PFSK-1 (cell line): ENCODE results near the gene LSS.

ENCODE experiments used
- FOXP2 ChIP-seq: optimal IDR thresholded peaks from 2 replicates; pipeline ENCODE3; 2011; ENCODE audit warnings: borderline replicate concordance, control low read depth, inconsistent platforms; ENCODE audit not compliant: insufficient read depth; ENCODE audit errors: extremely low read length, extremely low read depth
- POLR2AphosphoS5 ChIP-seq: IDR thresholded peaks from 2 replicates; pipeline ENCODE4 v1.6.1; 2012; ENCODE audit warnings: low read depth, mild to moderate bottlenecking, control low read depth, low read length, moderate library complexity
- REST ChIP-seq, 2 experiments: IDR thresholded peaks; 2 replicates each; pipeline versions ENCODE4 v1.6.1 to v1.8.0; 2011 to 2012; ENCODE audit warnings: low read depth in 2 of 2, low read length in 2 of 2, control low read depth in 1 of 2, inconsistent platforms in 1 of 2, mild to moderate bottlenecking in 1 of 2, moderate library complexity in 1 of 2; ENCODE audit not compliant: insufficient read depth in 1 of 2
- SIN3A ChIP-seq: IDR thresholded peaks from 2 replicates; pipeline ENCODE4 v1.6.1; 2012; ENCODE audit warnings: mild to moderate bottlenecking, low read length, moderate library complexity, borderline replicate concordance; ENCODE audit not compliant: insufficient read depth
- TAF1 ChIP-seq: IDR thresholded peaks from 2 replicates; pipeline ENCODE4 v1.6.1; 2012; ENCODE audit warnings: low read length, control low read depth, borderline replicate concordance; ENCODE audit not compliant: insufficient read depth

Gene LSS

DNA sequence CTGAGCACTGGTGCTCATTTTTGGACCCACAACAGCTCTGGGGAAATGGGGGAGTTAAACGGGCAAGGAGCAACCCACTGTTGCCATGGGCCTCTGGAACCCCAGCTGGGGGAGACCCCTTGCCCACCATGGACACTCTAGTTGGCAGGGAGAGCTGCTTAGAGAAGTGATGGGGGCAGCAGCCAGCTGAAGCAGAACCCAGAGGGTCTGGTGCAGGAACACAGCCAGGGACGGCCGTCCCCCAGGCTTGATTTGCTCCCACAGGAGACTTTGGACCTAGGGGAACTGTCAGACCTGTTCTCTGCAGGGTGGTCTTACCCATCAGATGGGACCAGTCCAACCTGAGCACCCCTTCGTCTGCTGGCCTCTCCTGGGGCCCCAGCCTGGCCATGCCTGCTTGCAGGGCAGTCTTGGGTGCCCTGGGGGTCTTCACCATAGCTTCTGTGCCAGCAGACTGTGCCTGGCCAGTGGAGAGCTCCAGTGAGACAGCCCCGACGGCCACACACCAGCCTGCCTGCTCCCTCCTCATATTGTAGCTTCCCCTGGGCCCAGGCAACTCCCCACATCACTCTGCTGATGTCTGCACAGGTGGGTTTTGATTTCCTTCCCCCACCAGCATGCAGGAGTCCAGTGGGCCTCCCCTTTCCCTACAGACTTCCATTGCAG is 55.6 kb downstream of the LSS start:
- TF ChIP-seq FOXP2 (no peak), TAF1 (no peak), POLR2AphosphoS5 (no peak), REST (IDR thresholded peaks at IDR 0.05; ENCODE audit: insufficient read depth in 1 of 2, low read depth in 2 of 2, low read length in 2 of 2) (no peak), SIN3A (no peak)

DNA sequence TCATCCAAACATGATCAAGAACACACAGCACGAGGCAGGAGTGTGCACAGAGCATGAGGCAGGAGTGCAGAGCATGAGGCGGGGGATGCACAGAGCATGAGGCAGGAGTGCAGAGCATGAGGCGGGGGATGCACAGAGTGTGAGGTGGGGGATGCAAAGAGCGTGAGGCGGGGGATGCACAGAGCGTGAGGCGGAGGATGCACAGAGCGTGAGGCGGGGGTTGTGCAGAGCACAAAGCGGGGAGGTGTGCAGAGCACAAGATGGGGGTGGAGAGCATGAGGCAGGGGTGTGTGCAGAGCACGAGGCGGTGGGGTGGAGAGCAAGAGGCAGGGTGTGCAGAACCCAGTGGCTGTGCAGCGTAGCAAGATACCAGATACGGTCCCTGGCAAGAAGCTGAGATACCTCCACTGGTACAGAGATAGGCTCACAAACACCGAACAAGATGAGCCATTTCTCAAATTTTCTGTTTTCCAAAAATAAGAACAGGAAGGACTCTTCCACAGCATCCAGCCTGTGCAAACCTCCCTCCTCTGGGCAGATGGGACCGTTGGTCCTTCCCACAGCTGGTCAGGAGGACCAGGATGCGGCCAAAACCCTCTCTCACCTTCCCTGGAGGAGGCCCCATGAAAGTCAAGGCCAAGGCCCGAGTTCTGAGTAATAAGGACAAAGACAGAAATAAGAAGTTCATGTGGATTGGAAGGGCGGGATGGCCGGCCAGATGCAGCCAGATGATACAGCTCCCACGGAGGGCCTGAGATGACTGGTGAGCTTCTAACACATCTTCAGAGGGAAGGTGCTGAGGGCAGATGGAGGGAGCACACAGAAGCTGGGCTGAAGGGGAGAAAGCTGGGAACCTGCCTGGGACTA is 56.3 kb downstream of the LSS start:
- TF ChIP-seq SIN3A (no peak), POLR2AphosphoS5 (no peak)

DNA sequence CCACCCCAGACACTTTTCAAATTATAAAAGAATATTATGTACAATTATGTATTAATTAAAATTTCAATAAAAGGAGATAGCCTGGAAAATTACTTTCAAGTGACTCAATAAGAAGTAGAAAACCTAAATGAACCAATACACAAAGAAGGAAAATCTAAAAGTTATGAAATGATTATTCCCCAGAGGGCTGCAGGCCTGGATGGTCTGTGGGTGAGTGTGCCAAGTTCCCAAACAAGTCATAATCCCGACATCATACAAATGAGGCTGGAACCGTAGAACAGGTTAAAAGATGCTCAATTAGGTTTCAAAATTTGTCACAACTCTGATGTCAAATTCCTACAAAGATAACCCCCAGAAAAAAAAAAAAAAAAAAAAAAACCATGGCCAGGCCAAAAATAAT is 57.0 kb downstream of the LSS start:
- TF ChIP-seq POLR2AphosphoS5: no peak
- no peak for TF ChIP-seq TAF1
- no peak for TF ChIP-seq FOXP2

GRCh38 chr21:46168659-46169386 is 59.8 kb downstream of the LSS start:
- TF ChIP-seq TAF1 (no peak), FOXP2 (no peak), POLR2AphosphoS5 (no peak), SIN3A (no peak), REST (IDR thresholded peaks at IDR 0.05; ENCODE audit: insufficient read depth in 1 of 2, low read depth in 2 of 2, low read length in 2 of 2) (no peak)

GRCh38 chr21:46168238-46168637 is 60.3 kb downstream of the LSS start:
- TF ChIP-seq FOXP2 (no peak), REST (IDR thresholded peaks at IDR 0.05; ENCODE audit: insufficient read depth in 1 of 2, low read depth in 2 of 2, low read length in 2 of 2) (no peak), POLR2AphosphoS5 (no peak), TAF1 (no peak)

DNA sequence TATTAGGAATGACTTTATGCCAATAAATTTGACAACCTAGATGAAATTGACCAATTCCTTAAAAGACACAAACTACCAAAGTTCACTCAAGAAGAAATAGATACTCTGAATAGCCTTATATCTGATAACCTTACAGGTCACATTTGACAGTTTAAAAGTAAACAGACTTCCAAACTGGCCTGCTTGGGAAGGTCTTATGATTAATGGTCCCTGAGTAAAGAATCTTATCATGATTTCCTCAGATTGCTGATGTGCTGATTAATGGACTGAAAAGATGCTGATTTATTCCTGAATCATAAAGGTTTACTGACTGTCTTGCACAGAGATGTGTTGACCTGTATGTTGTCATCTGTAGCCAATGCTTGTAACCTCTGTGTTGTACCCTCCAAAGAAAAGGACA is 63.5 kb downstream of the LSS start:
- TF ChIP-seq SIN3A (no peak), TAF1 (no peak), POLR2AphosphoS5 (no peak), REST (IDR thresholded peaks at IDR 0.05; ENCODE audit: insufficient read depth in 1 of 2, low read depth in 2 of 2, low read length in 2 of 2) (no peak), FOXP2 (no peak)
